ENCODE measurements around the gene RAD54L2.
"Not testable (repeated sequence)": the region's sequence is repeated elsewhere in the genome, so short reads cannot be mapped to it uniquely, and the experiment has no call there.

Gene RAD54L2

DNA sequence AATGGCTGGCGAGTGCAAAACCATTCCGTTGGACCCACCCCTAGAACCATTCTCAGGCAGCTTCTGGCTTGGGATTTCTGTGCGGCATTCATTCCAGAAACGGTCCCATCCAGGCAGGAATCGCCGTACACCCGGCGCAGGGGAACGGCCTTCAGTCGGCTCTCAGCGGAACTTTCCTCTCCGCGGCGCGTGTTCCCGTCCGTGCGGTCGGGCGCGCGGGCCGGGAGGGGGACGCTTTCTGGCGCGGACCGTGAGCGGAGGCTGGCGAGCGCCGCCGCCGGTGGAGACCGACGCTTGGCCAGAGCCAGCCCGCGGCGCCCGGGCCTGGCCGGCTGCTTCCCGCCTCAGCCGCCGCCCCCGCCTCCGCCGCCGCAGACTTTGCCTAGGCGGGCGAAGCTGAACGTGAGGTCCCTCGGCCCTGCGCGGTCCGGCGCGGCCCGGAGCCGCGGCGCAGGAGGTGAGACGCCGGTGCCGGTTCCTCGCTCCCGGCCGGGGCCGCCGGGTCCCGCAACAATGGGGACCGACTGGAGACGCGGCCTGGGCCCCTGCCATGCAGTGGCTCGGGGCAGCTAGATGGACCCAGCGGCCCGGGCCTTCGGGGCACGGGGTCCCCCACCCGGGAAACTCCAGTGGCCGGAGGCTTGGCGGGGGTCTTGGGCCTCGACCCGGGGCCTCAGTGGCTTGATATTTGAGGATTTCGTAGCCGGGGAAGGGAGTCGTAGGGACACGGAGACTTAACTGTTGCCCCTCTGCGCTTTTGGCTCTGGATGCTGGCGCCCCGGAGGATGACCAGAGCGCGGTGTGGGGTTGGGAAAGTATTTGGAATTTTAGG is at the start of gene RAD54L2:
RAD54L2 (plus strand) TSS at position 261 of the 832 bp plus-strand sequence. CDS start 51,702 bp downstream, outside the sequence.
- DNase-seq (ENCODE audit: low read depth): peak; percentile 60

DNA sequence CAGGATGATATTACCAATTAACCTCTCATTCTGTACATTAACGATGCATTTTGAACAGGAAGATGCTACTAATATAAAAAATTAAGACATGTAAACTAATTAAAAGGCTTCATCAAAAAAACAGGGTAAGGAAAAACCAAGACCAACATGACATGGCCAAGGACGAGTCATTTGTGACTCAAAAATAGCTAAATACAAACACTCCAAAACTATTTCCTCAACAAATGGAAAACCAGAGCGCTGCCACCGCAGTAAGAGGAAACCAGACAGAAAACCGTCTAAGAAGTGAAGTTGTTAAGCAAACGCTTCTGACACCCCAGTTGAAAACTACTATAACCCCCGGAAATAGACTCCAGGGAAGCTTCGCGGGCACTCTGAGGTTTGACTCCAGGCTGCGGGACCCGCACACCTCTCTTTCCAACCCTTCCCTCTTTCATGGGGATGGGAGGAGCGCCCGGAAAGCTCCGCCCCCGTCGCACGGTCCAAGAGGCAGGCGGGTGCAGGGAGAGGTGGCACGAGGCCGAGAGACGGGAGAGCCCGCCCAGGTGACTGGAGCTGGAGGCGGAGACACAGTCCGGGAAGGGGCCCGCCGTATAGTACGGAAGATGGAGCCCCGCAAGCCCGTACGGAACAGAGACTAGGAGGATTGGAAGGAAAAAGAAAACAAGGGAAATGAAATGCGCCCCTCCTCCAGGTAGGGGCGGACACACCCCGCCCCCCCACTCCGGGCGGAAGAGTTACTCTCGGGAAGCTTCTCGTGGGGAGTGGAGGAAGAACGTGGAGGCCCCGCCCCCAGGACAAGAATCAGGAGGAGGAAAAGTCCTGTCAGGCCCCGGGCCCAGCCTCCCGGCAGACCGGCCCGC is 39.4 kb upstream of the RAD54L2 start:
- peak; percentile 70 for DNase-seq (ENCODE audit: low read depth)

DNA sequence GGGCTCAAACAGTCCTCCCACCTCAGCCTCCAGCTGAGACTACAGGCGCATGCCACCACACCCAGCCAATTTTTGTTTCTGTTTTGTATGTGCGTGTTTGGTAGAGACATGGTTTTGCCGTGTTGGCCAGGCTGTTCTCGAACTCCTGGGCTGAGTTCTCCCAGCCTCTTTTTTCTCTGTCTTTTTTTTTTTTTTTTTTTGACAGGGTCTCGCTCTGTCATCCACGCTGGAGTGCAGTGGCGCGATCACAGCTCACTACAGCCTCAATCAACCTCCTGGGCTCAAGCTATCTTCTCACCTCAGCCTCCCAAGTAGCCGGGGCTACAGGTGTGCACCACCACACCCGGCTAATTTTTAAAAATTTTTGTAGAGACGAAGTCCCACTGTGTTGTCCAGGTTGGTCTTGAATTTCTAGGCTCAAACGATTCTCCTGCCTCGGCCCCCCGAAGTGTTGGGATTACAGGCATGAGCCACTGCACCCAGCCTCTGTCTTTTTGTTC is 37.8 kb upstream of the RAD54L2 start:
- DNase-seq (ENCODE audit: low read depth): no peak

DNA sequence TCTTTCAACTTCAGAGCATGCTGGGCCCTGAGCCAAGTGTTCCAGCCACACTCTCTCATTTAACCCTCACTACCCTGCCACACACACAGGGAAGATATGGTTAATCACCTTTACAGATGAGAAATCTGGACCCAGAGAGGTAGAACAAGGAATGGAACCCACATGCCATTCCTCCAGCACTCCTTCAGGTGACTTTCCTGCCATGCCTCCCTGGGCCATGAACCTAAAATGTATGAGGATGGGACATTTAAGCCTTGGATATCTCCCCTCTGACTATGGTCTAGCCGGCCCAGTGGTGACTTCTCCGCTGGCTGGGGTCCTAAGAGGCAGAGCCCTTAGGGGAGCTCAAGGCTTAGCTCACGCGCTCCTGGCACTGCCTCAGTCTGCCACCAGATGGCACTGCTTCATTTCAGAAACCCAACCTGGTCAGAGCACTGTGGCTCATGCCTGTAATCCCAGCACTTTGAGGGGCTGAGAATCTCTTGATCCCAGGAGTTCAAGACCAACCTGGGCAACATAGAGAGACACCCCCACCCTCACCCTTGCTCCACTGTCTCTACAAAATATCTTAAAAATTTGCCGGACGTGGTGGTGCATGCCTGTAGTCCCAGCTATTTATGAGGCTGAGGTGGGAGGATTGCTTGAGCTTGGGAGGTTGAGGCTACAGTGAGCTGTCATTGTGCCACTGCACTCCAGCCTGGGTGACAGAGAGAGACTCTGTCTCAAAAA is 36.5 kb upstream of the RAD54L2 start:
- peak; percentile 59 for DNase-seq (ENCODE audit: low read depth)

GRCh38 chr3:51502562-51502910 is 36.0 kb upstream of the RAD54L2 start:
- no peak for DNase-seq (ENCODE audit: low read depth)

GRCh38 chr3:51503007-51503406 is 35.5 kb upstream of the RAD54L2 start:
- no peak for DNase-seq (ENCODE audit: low read depth)

DNA sequence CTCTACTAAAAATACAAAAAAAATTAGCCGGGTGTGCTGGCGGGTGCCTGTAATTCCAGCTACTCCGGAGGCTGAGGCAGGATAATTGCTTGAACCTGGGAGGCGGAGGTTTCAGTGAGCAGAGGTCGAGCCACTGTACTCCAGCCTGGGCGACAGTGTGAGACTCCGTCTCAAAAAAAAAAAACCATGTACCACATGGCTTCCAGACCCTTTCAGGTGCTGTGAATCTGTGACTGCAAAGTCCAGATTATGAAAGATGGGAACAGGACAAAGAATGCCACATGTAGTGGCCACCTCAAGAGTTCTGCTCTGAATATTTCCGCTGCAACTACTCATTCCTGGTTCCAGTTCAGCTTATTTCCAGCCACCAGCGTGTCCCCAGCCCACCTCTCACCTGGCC is 30.3 kb upstream of the RAD54L2 start:
- no peak for DNase-seq (ENCODE audit: low read depth)

- no peak for DNase-seq (ENCODE audit: low read depth)
These were observed 27.5 kb upstream of the RAD54L2 start for GRCh38 chr3:51510996-51511395.

DNA sequence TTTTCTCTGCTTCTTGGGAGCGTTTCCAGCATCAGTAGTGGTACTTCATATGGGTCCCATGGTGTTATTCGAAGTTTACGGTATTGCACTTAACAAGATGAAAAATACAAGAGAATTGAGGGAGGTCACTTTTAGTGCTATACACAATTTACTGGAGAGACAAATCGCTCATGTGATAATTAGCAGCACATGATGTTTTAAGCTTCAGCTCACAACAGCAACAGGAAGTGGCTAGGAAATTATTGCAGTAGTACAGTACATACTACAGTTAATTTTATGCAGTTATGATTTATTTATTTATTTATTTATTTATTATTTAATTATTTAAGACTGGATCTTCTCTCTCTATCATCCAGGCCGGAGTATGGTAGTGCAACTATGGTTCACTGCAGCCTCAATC is 24.3 kb upstream of the RAD54L2 start:
- no peak for DNase-seq (ENCODE audit: low read depth)

DNA sequence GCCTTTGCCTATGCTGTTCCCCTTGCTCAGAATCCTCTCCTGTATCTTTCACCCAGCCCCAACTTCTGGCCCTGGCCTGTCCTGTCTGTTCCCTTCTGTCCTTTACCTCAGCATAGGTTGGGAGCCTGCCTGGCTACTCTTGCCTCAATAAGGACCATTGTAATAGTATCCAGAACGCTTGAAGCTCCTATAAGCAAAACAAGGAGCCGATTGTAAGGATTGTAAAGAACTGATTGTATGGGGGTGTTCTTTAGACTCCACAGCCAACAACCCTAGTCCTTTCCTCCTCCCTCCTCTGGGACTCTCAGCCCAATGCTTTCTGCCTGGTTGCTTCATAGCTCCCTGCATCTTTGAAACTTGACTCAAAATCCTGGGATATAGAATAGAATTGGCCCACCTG is 18.7 kb upstream of the RAD54L2 start:
- no peak for DNase-seq (ENCODE audit: low read depth)

GRCh38 chr3:51520906-51521730 is 17.4 kb upstream of the RAD54L2 start:
- DNase-seq (ENCODE audit: low read depth): not testable (repeated sequence)

DNA sequence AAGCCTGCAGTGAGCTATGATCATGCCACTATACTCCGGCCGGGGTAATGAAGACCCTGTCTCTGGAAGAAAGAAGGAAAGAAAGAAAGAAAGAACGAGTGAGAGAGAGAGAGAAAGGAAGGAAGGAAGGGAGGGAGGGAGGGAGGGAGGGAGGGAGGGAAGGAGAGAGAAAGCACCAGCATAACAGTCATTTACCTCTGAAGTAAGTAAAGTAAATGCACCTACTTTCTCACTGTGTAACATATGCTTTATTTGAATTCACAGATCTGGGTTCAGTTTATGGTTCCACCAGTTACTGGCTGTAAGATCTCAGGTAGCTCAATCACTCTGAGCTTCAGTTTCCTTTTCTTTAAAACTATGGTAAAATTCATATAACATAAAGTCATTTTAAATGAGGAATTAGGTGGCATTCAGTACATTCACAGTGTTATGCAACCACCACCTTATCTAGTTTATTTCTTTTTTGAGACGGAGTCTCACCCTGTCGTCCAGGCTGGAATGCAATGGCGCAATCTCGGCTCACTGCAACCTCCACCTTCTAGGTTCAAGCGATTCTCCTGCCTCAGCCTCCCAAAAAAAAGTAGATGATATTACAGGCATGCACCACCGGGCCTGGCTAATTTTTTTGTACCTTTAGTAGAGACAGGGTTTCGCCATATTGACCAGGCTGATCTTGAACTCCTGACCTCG is 16.1 kb upstream of the RAD54L2 start:
- DNase-seq (ENCODE audit: low read depth): no peak

DNA sequence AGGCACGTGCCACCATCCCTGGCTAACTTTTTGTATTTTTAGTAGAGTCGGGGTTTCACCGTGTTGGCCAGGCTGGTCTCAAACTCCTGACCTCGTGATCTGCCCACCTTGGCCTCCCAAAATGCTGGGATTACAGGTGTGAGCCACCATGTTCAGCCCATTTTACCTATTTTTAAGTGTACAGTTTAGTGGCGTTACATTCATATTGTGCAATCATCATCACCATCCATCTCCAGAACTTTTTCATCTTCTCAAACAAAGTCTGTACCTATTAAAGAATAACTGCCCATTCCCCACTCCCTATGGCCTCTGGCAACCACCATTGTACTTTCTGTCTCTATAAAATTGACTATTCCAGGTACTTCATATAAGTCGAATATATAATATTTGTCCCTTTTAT is 13.6 kb upstream of the RAD54L2 start:
- not testable (repeated sequence) for DNase-seq (ENCODE audit: low read depth)

DNA sequence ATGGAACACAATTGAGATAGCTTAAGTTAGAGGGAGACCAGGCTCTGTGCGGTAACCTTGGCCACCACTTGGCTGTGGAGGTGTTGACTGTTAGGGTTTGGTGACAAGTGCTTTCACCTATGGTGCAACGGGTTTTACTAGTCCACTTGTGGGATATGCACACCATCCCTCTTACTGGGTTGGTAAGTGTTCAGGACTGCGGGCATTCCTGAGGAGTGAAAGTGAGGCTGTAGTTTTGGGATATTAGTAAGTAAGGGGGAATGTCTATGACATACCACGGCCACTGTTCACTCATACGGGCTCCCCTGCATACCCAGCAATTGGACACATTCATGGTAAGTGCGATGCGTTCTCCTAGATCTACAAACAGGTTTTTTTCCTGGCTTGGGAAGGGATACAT is 8.0 kb upstream of the RAD54L2 start:
- no peak for DNase-seq (ENCODE audit: low read depth)

DNA sequence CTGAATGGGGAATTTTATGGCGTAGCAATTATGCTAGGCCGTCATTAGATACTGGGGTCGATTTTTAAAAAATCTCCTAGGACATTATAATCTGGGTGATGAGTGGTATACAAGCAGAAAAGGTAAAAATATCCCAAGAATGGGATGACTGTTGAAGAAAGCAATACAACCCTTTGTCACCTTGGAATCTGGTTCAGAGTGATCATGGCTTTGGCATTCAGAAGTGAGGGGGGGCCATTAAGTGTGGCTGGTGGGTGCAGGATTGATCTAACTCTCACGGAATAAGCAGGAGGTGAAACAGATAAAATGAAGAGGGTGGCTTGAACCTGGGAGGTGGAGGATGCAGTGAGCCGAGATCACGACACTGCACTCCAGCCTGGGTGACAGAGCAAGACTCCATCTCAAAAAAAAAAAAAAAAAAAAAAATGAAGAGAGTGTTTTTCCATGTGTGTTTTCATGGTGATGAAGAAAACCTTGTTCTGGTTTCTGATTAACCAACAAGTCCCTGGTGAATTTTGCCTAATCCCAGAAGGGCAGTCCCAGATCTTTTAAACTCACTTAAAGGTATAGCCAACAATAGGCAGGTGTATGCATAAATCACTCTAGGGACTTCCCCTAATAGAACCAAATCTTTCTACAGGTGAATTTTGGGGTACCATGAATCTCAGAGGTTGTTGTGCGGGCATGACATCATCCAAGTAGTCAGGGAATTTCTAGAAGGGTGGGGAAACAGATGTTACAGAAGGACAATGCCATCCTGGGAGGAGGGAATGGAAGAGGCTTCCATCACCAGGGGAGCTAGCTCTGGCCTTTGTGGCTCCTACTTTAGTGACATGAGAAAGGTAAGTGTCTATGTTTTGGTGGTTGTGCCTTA is 3.1 kb upstream of the RAD54L2 start:
- no peak for DNase-seq (ENCODE audit: low read depth)

DNA sequence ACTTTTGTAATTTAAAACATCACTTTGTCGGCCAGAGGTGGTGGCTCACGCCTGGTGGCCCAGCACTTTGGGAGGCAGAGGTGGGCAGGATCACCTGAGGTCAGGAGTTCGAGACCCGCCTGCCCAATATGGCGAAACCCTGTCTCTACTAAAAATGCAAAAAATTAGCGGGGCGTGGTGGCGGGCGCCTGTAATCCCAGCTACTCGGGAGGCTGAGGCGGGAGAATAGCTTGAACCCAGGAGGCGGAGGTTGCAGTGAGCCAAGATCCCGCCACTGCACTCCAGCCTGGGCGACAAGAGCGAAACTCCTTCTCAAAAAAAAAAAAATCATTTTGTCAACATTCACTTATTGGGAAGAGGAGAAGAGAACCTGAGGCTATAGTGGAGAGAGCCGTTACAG is 888 bp upstream of the RAD54L2 start:
- not testable (repeated sequence) for DNase-seq (ENCODE audit: low read depth)

GRCh38 chr3:51538115-51538458 is 432 bp upstream of the RAD54L2 start:
- no peak for DNase-seq (ENCODE audit: low read depth)

DNA sequence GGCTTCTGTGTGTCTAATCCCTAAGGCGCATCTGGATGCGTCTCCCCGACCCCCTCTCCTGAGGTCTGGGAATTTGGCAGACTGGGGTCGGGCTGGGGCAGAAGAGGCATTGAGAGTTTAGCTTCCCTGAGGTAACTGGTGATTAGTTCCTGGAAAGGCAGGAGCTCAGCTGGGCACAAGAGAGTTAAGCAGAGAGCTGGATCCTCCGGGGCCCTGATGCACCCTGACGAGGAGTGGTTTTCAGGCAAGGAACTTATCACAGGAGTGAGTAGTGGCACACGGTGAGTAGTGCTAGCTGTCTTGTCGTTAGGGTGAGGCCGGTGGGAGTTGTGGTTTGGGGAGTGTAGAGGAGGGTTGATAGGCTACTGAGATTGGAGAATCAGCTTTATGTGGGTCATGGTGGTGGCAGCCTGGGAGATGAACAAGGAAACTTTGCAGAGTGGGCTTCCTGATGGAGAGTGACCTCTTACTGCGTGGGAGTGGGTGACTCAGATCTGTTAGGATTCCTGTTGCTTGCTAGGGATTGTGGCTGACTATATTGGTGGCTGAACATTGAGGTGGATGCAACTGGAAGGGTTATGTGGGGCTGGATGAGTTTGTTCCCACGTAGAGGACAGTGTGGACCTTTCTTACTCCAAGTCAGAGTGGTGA is 897 bp downstream of the RAD54L2 start:
- DNase-seq (ENCODE audit: low read depth): peak; percentile 18

- DNase-seq (ENCODE audit: low read depth): not testable (repeated sequence)
These were observed 4.1 kb downstream of the RAD54L2 start for GRCh38 chr3:51542596-51542995.

All from stimulated activated CD8-positive, alpha-beta memory T cell treated with anti-CD3 and anti-CD28 coated beads, Interleukin-7, amount 100 ng/mL, for 24 hours (primary cell).